NCI-H446 (cell line): Measurements from ENCODE around the gene EPN1.
"Not testable (repeated sequence)": the region's sequence is repeated elsewhere in the genome, so short reads cannot be mapped to it uniquely, and the experiment has no call there.

ENCODE experiments used
- DNase-seq, 2 experiments: peaks; one replicate each; lab custom pipeline; 2025; lab: John Stamatoyannopoulos, UW

The EPN1 gene

GRCh38 chr19:55693336-55693974, 18.4 kb downstream of the EPN1 start:
- DNase-seq: no peak

GRCh38 chr19:55694241-55694655, 19.2 kb downstream of the EPN1 start:
- no peak for DNase-seq

GRCh38 chr19:55694656-55695491, 19.8 kb downstream of the EPN1 start:
- no peak for DNase-seq

- DNase-seq: no peak
Observed at GRCh38 chr19:55695511-55696290, 20.7 kb downstream of the EPN1 start.

GRCh38 chr19:55696301-55697068, 21.5 kb downstream of the EPN1 start:
- DNase-seq: no peak

GRCh38 chr19:55697069-55697440, 22.0 kb downstream of the EPN1 start:
- DNase-seq: no peak

- no peak for DNase-seq
Observed at GRCh38 chr19:55697698-55698097, 22.7 kb downstream of the EPN1 start.

GRCh38 chr19:55698256-55698655, 23.2 kb downstream of the EPN1 start:
- no peak for DNase-seq

- DNase-seq: no peak
Observed at GRCh38 chr19:55699221-55699620, 24.2 kb downstream of the EPN1 start.

GRCh38 chr19:55700813-55701212, 25.8 kb downstream of the EPN1 start:
- DNase-seq: no peak

GRCh38 chr19:55702131-55702627, 27.2 kb downstream of the EPN1 start:
- DNase-seq: no peak

GRCh38 chr19:55703790-55704215, 28.8 kb downstream of the EPN1 start:
- no peak for DNase-seq

- no peak for DNase-seq
Observed at GRCh38 chr19:55704494-55705245, 29.6 kb downstream of the EPN1 start.

GRCh38 chr19:55705972-55706371, 30.9 kb downstream of the EPN1 start:
- DNase-seq: no peak

- no peak for DNase-seq
Observed at GRCh38 chr19:55711719-55712118, 36.7 kb downstream of the EPN1 start.

- no peak for DNase-seq
Observed at GRCh38 chr19:55712804-55713631, 38.0 kb downstream of the EPN1 start.

- DNase-seq: no peak
Observed at GRCh38 chr19:55716531-55716930, 41.5 kb downstream of the EPN1 start.

GRCh38 chr19:55717251-55717650, 42.2 kb downstream of the EPN1 start:
- DNase-seq: no peak

GRCh38 chr19:55717879-55718711, 43.1 kb downstream of the EPN1 start:
- DNase-seq: not testable (repeated sequence)
